IPS-18a (cell line): ENCODE results near the gene PAK6.

ENCODE experiments used
- H3K27ac ChIP-seq: one replicate; pipeline ENCODE4 v1.5.1; 2013; ENCODE audit warnings: low read length
- H3K27me3 ChIP-seq: one replicate; pipeline ENCODE4 v1.6.1; 2013; ENCODE audit warnings: mild to moderate bottlenecking, low read length; ENCODE audit not compliant: control insufficient read depth, insufficient read depth
- H3K36me3 ChIP-seq: one replicate; pipeline ENCODE4 v1.6.1; 2013; ENCODE audit warnings: low read depth, low read length; ENCODE audit not compliant: control insufficient read depth
- H3K4me1 ChIP-seq: one replicate; pipeline ENCODE4 v1.6.1; 2013; ENCODE audit warnings: low read depth, low read length; ENCODE audit not compliant: control insufficient read depth
- H3K4me3 ChIP-seq: one replicate; pipeline ENCODE4 v1.5.1; 2013; ENCODE audit warnings: low read length
- H3K9ac ChIP-seq: one replicate; pipeline ENCODE4 v1.6.1; 2013; ENCODE audit warnings: mild to moderate bottlenecking, low read length, moderate library complexity
- H3K9me3 ChIP-seq: one replicate; pipeline ENCODE4 v1.6.1; 2013; ENCODE audit warnings: low read depth, low read length; ENCODE audit not compliant: control insufficient read depth

PAK6 gene

GRCh38 chr15:40263024-40263754 lies 24.3 kb downstream of the PAK6 start:
- Histone ChIP-seq H3K9ac (no peak overlapping the region), H3K27me3 (no peaks in the 10 kb centered on the region), H3K36me3 (no peaks in the 10 kb centered on the region), H3K27ac (no peak overlapping the region), H3K9me3 (no peaks in the 10 kb centered on the region), H3K4me3 (no peak overlapping the region), H3K4me1 (peaks cover 15% of the 10 kb centered on the region)

- H3K27me3 ChIP-seq, result no peaks in the 10 kb centered on the region
- H3K4me1 ChIP-seq, result peaks cover 7% of the 10 kb centered on the region
- no peaks in the 10 kb centered on the region for H3K36me3 ChIP-seq
- no peak overlapping the region for H3K27ac ChIP-seq
- no peak overlapping the region for H3K4me3 ChIP-seq
- H3K9me3 ChIP-seq, result no peaks in the 10 kb centered on the region
- H3K9ac ChIP-seq, result no peak overlapping the region
Observed at GRCh38 chr15:40264321-40265153, 25.7 kb downstream of the PAK6 start.

- Histone ChIP-seq H3K9ac (no peak overlapping the region), H3K4me3 (no peak overlapping the region), H3K36me3 (no peaks in the 10 kb centered on the region), H3K27ac (no peak overlapping the region), H3K4me1 (peaks cover 7% of the 10 kb centered on the region), H3K9me3 (no peaks in the 10 kb centered on the region), H3K27me3 (no peaks in the 10 kb centered on the region)
Observed at GRCh38 chr15:40265355-40265754, 26.5 kb downstream of the PAK6 start.

GRCh38 chr15:40265875-40266274 lies 27.0 kb downstream of the PAK6 start:
- Histone ChIP-seq H3K9ac (no peak overlapping the region), H3K4me3 (no peak overlapping the region), H3K4me1 (peaks cover 7% of the 10 kb centered on the region), H3K9me3 (no peaks in the 10 kb centered on the region), H3K27me3 (no peaks in the 10 kb centered on the region), H3K27ac (no peak overlapping the region), H3K36me3 (no peaks in the 10 kb centered on the region)

- H3K27ac ChIP-seq, result no peak overlapping the region
- H3K9ac ChIP-seq, result no peak overlapping the region
- H3K9me3 ChIP-seq, result no peaks in the 10 kb centered on the region
- no peaks in the 10 kb centered on the region for H3K27me3 ChIP-seq
- H3K36me3 ChIP-seq, result no peaks in the 10 kb centered on the region
- peaks cover 7% of the 10 kb centered on the region for H3K4me1 ChIP-seq
- H3K4me3 ChIP-seq, result no peak overlapping the region
Observed at GRCh38 chr15:40266828-40267304, 28.0 kb downstream of the PAK6 start.

GRCh38 chr15:40267670-40268069 lies 28.8 kb downstream of the PAK6 start:
- no peak overlapping the region for H3K9ac ChIP-seq
- no peaks in the 10 kb centered on the region for H3K27me3 ChIP-seq
- no peak overlapping the region for H3K27ac ChIP-seq
- no peak overlapping the region for H3K4me3 ChIP-seq
- no peaks in the 10 kb centered on the region for H3K9me3 ChIP-seq
- peaks cover 7% of the 10 kb centered on the region for H3K4me1 ChIP-seq
- H3K36me3 ChIP-seq, result no peaks in the 10 kb centered on the region

- peaks cover 7% of the 10 kb centered on the region for H3K4me1 ChIP-seq
- no peak overlapping the region for H3K27ac ChIP-seq
- H3K4me3 ChIP-seq, result no peak overlapping the region
- H3K36me3 ChIP-seq, result no peaks in the 10 kb centered on the region
- H3K9me3 ChIP-seq, result no peaks in the 10 kb centered on the region
- H3K27me3 ChIP-seq, result no peaks in the 10 kb centered on the region
- no peak overlapping the region for H3K9ac ChIP-seq
Observed at GRCh38 chr15:40269604-40270003, 30.7 kb downstream of the PAK6 start.

- Histone ChIP-seq H3K27me3 (no peaks in the 10 kb centered on the region), H3K9me3 (no peaks in the 10 kb centered on the region), H3K4me3 (no peak overlapping the region), H3K4me1 (peaks cover 7% of the 10 kb centered on the region), H3K27ac (no peak overlapping the region), H3K9ac (no peak overlapping the region), H3K36me3 (no peaks in the 10 kb centered on the region)
Observed at GRCh38 chr15:40270246-40270995, 31.6 kb downstream of the PAK6 start.

GRCh38 chr15:40271685-40272484 lies 33.0 kb downstream of the PAK6 start:
- no peak overlapping the region for H3K9ac ChIP-seq
- no peaks in the 10 kb centered on the region for H3K36me3 ChIP-seq
- no peaks in the 10 kb centered on the region for H3K27me3 ChIP-seq
- no peaks in the 10 kb centered on the region for H3K9me3 ChIP-seq
- H3K27ac ChIP-seq, result no peak overlapping the region
- peaks cover 7% of the 10 kb centered on the region for H3K4me1 ChIP-seq
- no peak overlapping the region for H3K4me3 ChIP-seq

- H3K4me3 ChIP-seq, result no peak overlapping the region
- no peaks in the 10 kb centered on the region for H3K9me3 ChIP-seq
- no peaks in the 10 kb centered on the region for H3K27me3 ChIP-seq
- H3K9ac ChIP-seq, result no peak overlapping the region
- H3K27ac ChIP-seq, result no peak overlapping the region
- H3K36me3 ChIP-seq, result no peaks in the 10 kb centered on the region
- H3K4me1 ChIP-seq, result peaks cover 6% of the 10 kb centered on the region
Observed at GRCh38 chr15:40272485-40273056, 33.7 kb downstream of the PAK6 start.
